ENCODE results near the gene GRIK5. TPM values are rescaled to one million over a fixed set of nuclear protein-coding genes. Genes with fewer than 3 reads are reported as not detected.

Gene GRIK5
- total RNA-seq, 1 donor from 2014 or later: 15.5 TPM

GRCh38 chr19:42083537-42083936 lies 13.5 kb upstream of the GRIK5 start:
- no peak for DNase-seq (ENCODE audit: low spot score in 2 of 2)
- Histone ChIP-seq H3K27ac (no peak overlapping the region), H3K27me3 (no peaks in the 10 kb centered on the region), H3K36me3 (peaks cover 36 to 52% of the 10 kb centered on the region in 2 donors), H3K4me1 (peaks cover 0 to 2% of the 10 kb centered on the region in 2 donors), H3K9me3 (no peaks in the 10 kb centered on the region), H3K4me3 (no peak overlapping the region)
- TF ChIP-seq CTCF (IDR thresholded peaks at IDR 0.05): no peak
- intact Hi-C loops (cut with DNase I): no loop called here

- TF ChIP-seq CTCF (IDR thresholded peaks at IDR 0.05): no peak
- peaks cover 5 to 9% of the 10 kb centered on the region in 2 donors for H3K4me1 ChIP-seq
- peaks cover 37 to 55% of the 10 kb centered on the region in 2 donors for H3K36me3 ChIP-seq
- no peak overlapping the region for H3K4me3 ChIP-seq
- DNase-seq (ENCODE audit: low spot score in 2 of 2): no peak
- no peaks in the 10 kb centered on the region for H3K27me3 ChIP-seq
- intact Hi-C loops (cut with DNase I): no loop called here
- no peaks in the 10 kb centered on the region for H3K9me3 ChIP-seq
- no peak overlapping the region for H3K27ac ChIP-seq
Measured at GRCh38 chr19:42081584-42082203, 11.7 kb upstream of the GRIK5 start.

DNA sequence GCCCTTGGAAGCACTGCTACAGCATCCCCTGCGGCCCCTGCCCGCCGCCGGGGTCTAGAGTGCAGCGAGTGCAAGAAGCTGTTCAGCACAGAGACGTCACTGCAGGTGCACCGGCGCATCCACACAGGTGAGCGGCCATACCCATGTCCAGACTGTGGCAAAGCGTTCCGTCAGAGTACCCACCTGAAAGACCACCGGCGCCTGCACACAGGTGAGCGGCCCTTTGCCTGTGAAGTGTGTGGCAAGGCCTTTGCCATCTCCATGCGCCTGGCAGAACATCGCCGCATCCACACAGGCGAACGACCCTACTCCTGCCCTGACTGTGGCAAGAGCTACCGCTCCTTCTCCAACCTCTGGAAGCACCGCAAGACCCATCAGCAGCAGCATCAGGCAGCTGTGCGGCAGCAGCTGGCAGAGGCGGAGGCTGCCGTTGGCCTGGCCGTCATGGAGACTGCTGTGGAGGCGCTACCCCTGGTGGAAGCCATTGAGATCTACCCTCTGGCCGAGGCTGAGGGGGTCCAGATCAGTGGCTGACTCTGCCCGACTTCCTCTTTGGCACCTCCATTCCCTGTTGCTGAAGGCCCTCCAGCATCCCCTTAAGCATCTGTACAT lies 10.9 kb upstream of the GRIK5 start:
- intact Hi-C loops (cut with DNase I): no loop called here
- DNase-seq (ENCODE audit: low spot score in 2 of 2): no peak
- no peak for TF ChIP-seq CTCF (IDR thresholded peaks at IDR 0.05)
- Histone ChIP-seq H3K4me1 (peaks cover 5 to 9% of the 10 kb centered on the region in 2 donors), H3K36me3 (peaks cover 37 to 55% of the 10 kb centered on the region in 2 donors), H3K4me3 (no peak overlapping the region), H3K27me3 (no peaks in the 10 kb centered on the region), H3K9me3 (no peaks in the 10 kb centered on the region), H3K27ac (no peak overlapping the region)

- no peak for TF ChIP-seq CTCF (IDR thresholded peaks at IDR 0.05)
- peaks cover 37 to 55% of the 10 kb centered on the region in 2 donors for H3K36me3 ChIP-seq
- H3K9me3 ChIP-seq: no peaks in the 10 kb centered on the region
- H3K4me1 ChIP-seq: peaks cover 5 to 10% of the 10 kb centered on the region in 2 donors
- no peak for DNase-seq (ENCODE audit: low spot score in 2 of 2)
- intact Hi-C loops (cut with DNase I): loop anchor here (5.0 to 10.0 kb wide), 8 partner anchors 142 to 815 kb away; partner anchors contain the start of genes ARHGEF1, DMAC2, GSK3A and HNRNPUL1
- H3K4me3 ChIP-seq: no peak overlapping the region
- no peaks in the 10 kb centered on the region for H3K27me3 ChIP-seq
- no peak overlapping the region for H3K27ac ChIP-seq
Measured at GRCh38 chr19:42079886-42080763, 10.1 kb upstream of the GRIK5 start.

DNA sequence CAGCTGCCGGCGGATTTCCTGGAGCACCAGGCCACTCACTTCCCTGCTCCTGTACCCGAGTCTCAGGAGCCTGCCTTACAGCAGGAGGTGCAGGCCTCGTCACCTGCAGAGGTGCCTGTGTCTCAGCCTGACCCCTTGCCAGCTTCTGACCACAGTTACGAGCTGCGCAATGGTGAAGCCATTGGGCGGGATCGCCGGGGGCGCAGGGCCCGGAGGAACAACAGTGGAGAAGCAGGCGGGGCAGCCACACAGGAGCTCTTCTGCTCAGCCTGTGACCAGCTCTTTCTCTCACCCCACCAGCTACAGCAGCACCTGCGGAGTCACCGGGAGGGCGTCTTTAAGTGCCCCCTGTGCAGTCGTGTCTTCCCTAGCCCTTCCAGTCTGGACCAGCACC lies 9.3 kb upstream of the GRIK5 start:
- no peak for TF ChIP-seq CTCF (IDR thresholded peaks at IDR 0.05)
- peaks cover 37 to 55% of the 10 kb centered on the region in 2 donors for H3K36me3 ChIP-seq
- H3K27ac ChIP-seq: no peak overlapping the region
- no peak for DNase-seq (ENCODE audit: low spot score in 2 of 2)
- peaks cover 5 to 15% of the 10 kb centered on the region in 2 donors for H3K4me1 ChIP-seq
- intact Hi-C loops (cut with DNase I): loop anchor here (5.0 to 10.0 kb wide), 8 partner anchors 143 to 814 kb away; partner anchors contain the start of genes ARHGEF1, DMAC2, GSK3A and HNRNPUL1
- H3K4me3 ChIP-seq: no peak overlapping the region
- no peaks in the 10 kb centered on the region for H3K27me3 ChIP-seq
- H3K9me3 ChIP-seq: no peaks in the 10 kb centered on the region

All from ascending aorta (tissue), 2 donors.